Cerebellar nuclear complex (tissue), 1 donor: ENCODE data around the gene BRD8.

Experiments
- DNase-seq, 2 experiments: peaks; one replicate each; lab custom pipeline; 2025; lab: John Stamatoyannopoulos, UW

The BRD8 gene

GRCh38 chr5:138102454-138103318 lies 75.7 kb downstream of the BRD8 start:
- DNase-seq, result no peak

- DNase-seq, result no peak
Observed at GRCh38 chr5:138096997-138097828, 81.2 kb downstream of the BRD8 start.

GRCh38 chr5:138096363-138096762 lies 82.1 kb downstream of the BRD8 start:
- DNase-seq, result no peak

GRCh38 chr5:138095100-138095907 lies 83.1 kb downstream of the BRD8 start:
- no peak for DNase-seq

- no peak for DNase-seq
Observed at GRCh38 chr5:138093036-138093435, 85.4 kb downstream of the BRD8 start.

GRCh38 chr5:138092301-138092700 lies 86.1 kb downstream of the BRD8 start:
- DNase-seq, result no peak

- DNase-seq, result no peak
Observed at GRCh38 chr5:138091685-138092084, 86.7 kb downstream of the BRD8 start.
